ENCODE results near the gene SLX4IP.

The SLX4IP gene

DNA sequence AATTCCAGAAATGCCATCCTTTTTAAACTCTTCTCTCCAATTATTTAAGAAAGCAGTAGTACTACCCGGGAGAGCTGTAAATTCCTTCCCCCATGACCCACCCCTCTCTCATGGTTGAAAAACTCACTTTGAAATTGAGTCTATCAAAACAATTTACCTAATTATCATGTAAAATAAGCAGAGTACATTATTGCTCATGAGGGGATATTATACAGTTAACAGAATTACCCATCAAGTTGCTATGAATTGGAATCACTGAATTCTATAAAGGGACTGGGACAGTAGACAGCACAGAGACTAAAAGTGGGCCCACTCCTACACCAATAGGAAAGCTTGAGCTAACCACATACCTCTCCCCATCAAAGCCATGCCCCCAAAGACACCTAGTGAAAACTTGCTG is 222.3 kb downstream of the SLX4IP start:
- H3K4me3 ChIP-seq (replicated peaks; ENCODE audit: low read depth, low read length), result no peak overlapping the region
- TF ChIP-seq, protein P1, sequence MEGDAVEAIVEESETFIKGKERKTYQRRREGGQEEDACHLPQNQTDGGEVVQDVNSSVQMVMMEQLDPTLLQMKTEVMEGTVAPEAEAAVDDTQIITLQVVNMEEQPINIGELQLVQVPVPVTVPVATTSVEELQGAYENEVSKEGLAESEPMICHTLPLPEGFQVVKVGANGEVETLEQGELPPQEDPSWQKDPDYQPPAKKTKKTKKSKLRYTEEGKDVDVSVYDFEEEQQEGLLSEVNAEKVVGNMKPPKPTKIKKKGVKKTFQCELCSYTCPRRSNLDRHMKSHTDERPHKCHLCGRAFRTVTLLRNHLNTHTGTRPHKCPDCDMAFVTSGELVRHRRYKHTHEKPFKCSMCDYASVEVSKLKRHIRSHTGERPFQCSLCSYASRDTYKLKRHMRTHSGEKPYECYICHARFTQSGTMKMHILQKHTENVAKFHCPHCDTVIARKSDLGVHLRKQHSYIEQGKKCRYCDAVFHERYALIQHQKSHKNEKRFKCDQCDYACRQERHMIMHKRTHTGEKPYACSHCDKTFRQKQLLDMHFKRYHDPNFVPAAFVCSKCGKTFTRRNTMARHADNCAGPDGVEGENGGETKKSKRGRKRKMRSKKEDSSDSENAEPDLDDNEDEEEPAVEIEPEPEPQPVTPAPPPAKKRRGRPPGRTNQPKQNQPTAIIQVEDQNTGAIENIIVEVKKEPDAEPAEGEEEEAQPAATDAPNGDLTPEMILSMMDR (IDR thresholded peaks at IDR 0.05; ENCODE audit: low read length, missing control alignments), result no peak
- no peak for DNase-seq (ENCODE audit: low read depth)

DNA sequence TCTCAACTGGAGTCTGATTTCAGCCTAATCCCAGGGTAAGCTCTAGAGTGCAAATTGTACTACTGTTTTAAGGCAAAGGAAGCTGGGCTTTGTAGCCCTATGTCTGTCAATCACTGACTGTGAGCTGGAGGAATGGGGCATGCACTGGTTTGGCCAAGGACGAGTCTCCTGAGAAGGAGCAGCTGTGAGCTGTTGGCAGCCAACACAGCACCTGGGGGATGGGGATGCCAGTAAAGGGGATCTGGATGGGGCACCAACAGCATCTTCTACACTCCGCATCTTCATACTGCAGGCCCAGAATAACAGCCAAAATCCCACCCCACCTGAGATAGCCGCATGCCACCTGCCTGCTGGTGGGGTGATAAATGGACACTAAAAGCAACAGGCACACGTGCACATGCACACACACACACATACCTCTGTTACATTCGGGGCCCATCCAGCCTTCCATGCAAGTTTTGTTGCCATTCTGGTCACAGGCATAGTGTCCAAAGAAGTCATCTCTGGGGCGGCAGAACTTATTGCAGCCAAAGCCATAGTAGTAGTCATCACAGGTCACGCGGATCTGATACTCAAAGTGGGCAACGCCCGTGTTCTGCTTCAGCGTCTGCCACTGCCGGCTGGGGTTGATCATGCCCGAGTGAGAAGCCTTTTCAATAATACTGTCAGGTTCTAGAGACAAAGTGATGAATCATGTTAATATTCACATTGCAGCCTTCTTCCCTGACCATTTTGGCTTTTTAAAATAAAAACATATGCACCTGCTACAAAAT is 223.1 kb downstream of the SLX4IP start:
- TF ChIP-seq, protein P1 (IDR thresholded peaks at IDR 0.05; ENCODE audit: low read length, missing control alignments), result no peak
- H3K4me3 ChIP-seq (replicated peaks; ENCODE audit: low read depth, low read length), result no peak overlapping the region
- no peak for DNase-seq (ENCODE audit: low read depth)

DNA sequence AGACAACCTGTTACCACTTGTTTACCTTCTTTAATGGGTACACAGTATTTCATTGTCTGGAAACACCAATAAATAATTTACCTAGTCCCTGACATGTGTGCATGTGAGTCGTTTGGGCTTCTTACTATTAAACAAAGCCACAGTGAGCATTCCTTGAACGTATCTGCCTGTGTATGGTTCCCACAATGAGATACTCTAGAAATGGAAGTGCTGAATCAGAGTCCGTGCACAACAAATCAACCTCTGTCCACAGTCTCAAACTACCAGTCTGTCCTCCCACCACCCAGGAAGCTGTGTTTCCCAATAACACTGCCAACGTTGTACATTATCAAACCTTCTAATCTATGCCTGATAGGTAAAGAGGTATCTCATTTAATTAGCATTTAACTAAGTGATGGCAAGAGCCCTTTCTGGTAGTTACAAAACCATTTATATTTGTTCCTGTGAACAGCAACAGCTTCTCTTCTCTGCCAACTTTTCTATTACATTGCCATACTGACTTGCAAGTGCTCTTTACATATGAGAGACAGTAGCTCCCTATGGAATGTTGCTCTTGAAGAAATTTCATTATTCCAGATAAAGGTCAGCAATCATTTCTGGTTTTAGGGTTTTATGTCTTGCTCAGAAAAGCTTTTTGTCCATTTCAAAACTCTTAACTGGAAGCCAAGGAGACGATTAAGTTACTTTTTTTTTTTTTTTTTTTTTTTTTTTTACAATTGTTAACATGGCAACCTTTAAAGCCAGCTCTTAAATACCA is 223.9 kb downstream of the SLX4IP start:
- DNase-seq (ENCODE audit: low read depth), result no peak
- H3K4me3 ChIP-seq (replicated peaks; ENCODE audit: low read depth, low read length), result no peak overlapping the region
- TF ChIP-seq, protein P1 (IDR thresholded peaks at IDR 0.05; ENCODE audit: low read length, missing control alignments), result no peak

DNA sequence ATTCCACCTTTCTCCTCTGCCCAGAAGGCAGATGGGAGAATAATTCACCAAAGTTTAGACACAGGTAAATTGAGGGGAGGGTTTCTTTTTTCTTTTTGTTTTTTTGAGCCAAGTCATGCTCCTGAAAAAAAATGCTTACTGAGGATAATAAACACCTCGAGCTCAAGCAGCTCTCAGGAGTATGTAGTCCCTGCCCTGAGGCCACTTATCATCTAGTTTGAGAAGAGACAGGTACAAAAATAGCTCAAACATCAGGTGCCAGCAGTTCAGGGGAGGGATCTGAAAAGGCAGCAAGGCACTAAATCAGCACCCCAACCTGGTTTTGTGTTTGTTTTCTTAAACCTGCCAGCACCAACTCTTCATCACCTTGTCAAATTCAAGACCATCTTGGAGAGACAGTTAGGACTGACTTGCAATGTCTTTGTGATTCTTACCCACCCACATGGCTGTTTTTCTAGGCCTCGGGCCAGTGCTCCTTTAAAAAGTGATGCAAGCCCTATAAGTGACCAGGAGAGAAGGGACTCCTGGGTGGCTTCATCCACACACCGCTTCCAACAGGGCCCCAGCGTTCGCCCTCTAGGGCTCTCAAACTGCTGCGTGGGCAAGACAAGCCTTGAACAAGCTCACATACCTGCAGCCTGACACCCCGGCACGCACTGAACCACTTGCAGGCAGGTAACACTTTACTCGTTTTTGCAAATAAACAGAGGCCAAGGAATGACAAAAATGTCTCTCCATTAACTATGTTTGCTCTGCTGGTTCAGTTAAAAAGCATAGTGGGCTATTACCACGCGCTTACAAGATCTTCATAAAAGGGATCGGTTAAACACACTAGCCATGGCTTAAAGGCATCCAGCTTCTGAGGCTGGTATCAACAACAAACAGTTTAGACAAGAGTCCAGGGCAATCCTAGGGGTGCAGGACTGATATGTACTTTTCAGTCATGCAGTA is 224.8 kb downstream of the SLX4IP start:
- DNase-seq (ENCODE audit: low read depth), result no peak
- TF ChIP-seq, protein P1 (IDR thresholded peaks at IDR 0.05; ENCODE audit: low read length, missing control alignments), result no peak
- no peak overlapping the region for H3K4me3 ChIP-seq (replicated peaks; ENCODE audit: low read depth, low read length)

DNA sequence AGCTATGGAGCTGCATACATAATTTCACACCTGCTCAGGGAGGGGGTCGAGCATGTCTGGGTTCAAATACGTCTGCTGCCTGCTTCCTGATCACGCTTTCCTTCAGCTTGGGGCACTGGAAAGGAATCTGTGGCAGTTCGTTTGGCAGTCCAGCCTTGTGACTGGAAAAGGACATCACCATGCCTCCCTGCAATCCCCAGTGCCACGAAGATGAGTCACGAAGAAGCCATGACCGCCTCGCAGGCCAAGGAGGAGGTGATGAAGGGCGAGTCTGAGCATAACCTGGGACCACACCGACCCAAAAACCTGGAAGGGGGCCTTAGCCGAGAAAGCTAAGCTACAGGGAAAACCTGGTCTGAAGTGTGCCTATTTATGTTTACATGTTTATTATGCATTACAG is 225.6 kb downstream of the SLX4IP start:
- no peak for DNase-seq (ENCODE audit: low read depth)
- no peak overlapping the region for H3K4me3 ChIP-seq (replicated peaks; ENCODE audit: low read depth, low read length)
- TF ChIP-seq, protein P1 (IDR thresholded peaks at IDR 0.05; ENCODE audit: low read length, missing control alignments), result no peak

DNA sequence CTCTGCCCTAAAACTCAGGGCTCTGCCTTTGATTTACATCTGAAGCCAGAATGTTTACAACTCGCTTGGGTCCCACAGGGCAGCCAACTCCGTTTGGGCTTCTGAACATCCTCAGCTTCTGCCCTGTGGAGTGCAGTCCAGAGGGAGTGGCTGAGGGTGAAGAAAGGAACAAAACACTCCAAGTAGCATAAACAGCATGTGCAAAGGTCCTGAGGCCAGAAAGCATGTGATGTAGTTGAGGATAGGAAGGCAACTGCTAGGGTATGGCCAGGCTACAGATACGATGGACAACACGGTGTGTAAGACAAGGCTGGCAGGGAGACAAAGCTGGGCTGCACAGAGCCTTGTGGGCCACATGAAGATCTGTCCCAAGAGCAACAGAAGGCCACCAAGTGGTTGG is 226.2 kb downstream of the SLX4IP start:
- TF ChIP-seq, protein P1 (IDR thresholded peaks at IDR 0.05; ENCODE audit: low read length, missing control alignments), result no peak
- H3K4me3 ChIP-seq (replicated peaks; ENCODE audit: low read depth, low read length), result no peak overlapping the region
- DNase-seq (ENCODE audit: low read depth), result no peak

Measured in fibroblast of pulmonary artery (primary cell).